Measurements from ENCODE around the gene NDUFV2. TPM values are rescaled to one million over a fixed set of nuclear protein-coding genes. Genes with fewer than 3 reads are reported as not detected.

Gene NDUFV2
- total and polyA plus RNA-seq, 2 of the 13 experiments (the other 11 are each of a cell fraction or from before 2014, with no cell fraction given), result 216 to 299 TPM

- TF ChIP-seq MEF2D (CRISPR knock-in tag; IDR thresholded peaks at IDR 0.05) (peak; percentile 35; the same call in 1 of the 2 replicates), PATZ1 (CRISPR knock-in tag; IDR thresholded peaks at IDR 0.05) (peak; percentile 90), BRF2 (CRISPR knock-in tag; IDR thresholded peaks at IDR 0.05) (no peak), ZNF337 (CRISPR knock-in tag; IDR thresholded peaks at IDR 0.05; ENCODE audit: borderline replicate concordance, low read depth) (no peak), E2F1 (CRISPR knock-in tag; IDR thresholded peaks at IDR 0.05) (no peak), ISL2 (CRISPR knock-in tag; IDR thresholded peaks at IDR 0.05) (peak; percentile 73), MXD4 (CRISPR knock-in tag; IDR thresholded peaks at IDR 0.05) (0 out of 2 replicates have a peak, but pooled peaks have one; percentile 38), ZXDC (CRISPR knock-in tag; IDR thresholded peaks at IDR 0.05) (no peak), FOXC1 (CRISPR knock-in tag; IDR thresholded peaks at IDR 0.05; ENCODE audit: borderline replicate concordance) (no peak), CAMTA2 (CRISPR knock-in tag; IDR thresholded peaks at IDR 0.05; ENCODE audit: borderline replicate concordance) (no peak), NCOA2 (CRISPR knock-in tag; IDR thresholded peaks at IDR 0.05) (peak; percentile 87), ZNF660 (CRISPR knock-in tag; IDR thresholded peaks at IDR 0.05; ENCODE audit: borderline replicate concordance, low read depth) (no peak), ARID5B (CRISPR knock-in tag; IDR thresholded peaks at IDR 0.05) (peak; percentile 87), THYN1 (CRISPR knock-in tag; IDR thresholded peaks at IDR 0.05; ENCODE audit: borderline replicate concordance, low read depth) (no peak)
Observed at GRCh38 chr18:9094307-9095226, 7.9 kb upstream of the NDUFV2 start (continued).
